ENCODE results near the gene EMSY.

EMSY gene

DNA sequence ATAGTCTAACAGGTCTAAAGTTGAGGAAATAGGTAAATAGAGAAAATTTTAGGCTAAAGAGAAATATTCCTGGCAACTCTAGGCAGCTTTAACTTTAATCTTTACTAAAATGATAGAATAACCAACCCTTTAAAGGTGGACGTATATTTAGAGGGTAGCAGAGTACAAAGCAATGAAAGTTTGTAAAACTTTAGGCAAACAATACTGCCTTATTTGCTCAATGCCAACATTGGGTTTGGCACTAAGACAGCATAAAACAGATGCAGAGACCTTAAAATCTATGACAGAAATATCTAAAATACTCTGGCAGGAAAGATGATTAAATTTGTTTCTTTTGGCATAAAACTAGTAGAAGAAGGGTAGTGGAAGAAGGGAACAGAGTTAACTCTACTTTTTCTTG lies 70.7 kb downstream of the EMSY start:
- TF ChIP-seq, protein P1, sequence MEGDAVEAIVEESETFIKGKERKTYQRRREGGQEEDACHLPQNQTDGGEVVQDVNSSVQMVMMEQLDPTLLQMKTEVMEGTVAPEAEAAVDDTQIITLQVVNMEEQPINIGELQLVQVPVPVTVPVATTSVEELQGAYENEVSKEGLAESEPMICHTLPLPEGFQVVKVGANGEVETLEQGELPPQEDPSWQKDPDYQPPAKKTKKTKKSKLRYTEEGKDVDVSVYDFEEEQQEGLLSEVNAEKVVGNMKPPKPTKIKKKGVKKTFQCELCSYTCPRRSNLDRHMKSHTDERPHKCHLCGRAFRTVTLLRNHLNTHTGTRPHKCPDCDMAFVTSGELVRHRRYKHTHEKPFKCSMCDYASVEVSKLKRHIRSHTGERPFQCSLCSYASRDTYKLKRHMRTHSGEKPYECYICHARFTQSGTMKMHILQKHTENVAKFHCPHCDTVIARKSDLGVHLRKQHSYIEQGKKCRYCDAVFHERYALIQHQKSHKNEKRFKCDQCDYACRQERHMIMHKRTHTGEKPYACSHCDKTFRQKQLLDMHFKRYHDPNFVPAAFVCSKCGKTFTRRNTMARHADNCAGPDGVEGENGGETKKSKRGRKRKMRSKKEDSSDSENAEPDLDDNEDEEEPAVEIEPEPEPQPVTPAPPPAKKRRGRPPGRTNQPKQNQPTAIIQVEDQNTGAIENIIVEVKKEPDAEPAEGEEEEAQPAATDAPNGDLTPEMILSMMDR (IDR thresholded peaks at IDR 0.05; ENCODE audit: low read length, missing control alignments), result no peak
- H3K4me3 ChIP-seq (replicated peaks; ENCODE audit: low read depth, low read length), result no peak overlapping the region
- DNase-seq (ENCODE audit: low read depth), result no peak

DNA sequence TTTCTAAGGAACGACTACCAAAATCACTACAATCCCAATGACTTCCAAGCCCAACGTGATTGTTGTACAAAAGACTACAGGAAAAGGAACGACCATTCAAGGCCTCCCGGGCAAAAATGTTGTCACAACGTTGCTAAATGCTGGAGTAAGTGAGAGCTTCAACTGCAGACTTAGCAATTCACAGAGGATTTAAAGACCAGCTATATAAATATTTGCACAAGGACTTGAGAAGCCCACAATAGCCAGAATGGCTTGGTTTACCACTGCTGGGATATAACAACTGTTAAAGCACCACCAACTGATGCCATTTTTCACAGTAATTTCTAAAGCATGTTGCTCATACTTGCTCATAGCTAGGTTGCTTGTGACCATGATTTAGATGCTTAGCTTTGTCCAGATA lies 78.3 kb downstream of the EMSY start:
- H3K4me3 ChIP-seq (replicated peaks; ENCODE audit: low read depth, low read length), result no peak overlapping the region
- TF ChIP-seq, protein P1 (IDR thresholded peaks at IDR 0.05; ENCODE audit: low read length, missing control alignments), result no peak
- DNase-seq (ENCODE audit: low read depth), result no peak

GRCh38 chr11:76523786-76524436 lies 79.1 kb downstream of the EMSY start:
- TF ChIP-seq, protein P1 (IDR thresholded peaks at IDR 0.05; ENCODE audit: low read length, missing control alignments), result no peak

GRCh38 chr11:76524461-76524860 lies 79.6 kb downstream of the EMSY start:
- TF ChIP-seq, protein P1 (IDR thresholded peaks at IDR 0.05; ENCODE audit: low read length, missing control alignments), result no peak
- DNase-seq (ENCODE audit: low read depth), result no peak
- H3K4me3 ChIP-seq (replicated peaks; ENCODE audit: low read depth, low read length), result no peak overlapping the region

More at GRCh38 chr11:76523786-76524436, 79.1 kb downstream of the EMSY start:
- no peak overlapping the region for H3K4me3 ChIP-seq (replicated peaks; ENCODE audit: low read depth, low read length)
- no peak for DNase-seq (ENCODE audit: low read depth)

DNA sequence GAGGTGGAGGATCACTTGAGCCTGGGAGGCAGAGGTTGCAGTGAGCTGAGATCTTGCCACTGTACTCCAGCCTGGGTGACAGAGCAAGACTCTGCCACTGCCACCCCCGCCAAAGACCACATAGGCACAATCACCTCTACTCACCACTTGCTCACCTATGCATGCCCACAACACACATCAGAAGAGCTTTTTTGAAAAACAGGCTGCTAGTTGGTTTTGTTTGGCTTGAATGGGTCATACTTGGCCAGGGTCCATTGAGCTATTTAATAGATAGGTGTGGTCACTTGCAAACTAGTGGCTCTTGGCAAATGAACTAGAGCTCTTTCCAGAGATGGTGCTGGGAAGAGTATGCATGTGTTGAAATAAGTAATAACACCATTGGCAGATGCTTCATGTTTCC lies 80.1 kb downstream of the EMSY start:
- H3K4me3 ChIP-seq (replicated peaks; ENCODE audit: low read depth, low read length), result no peak overlapping the region
- TF ChIP-seq, protein P1 (IDR thresholded peaks at IDR 0.05; ENCODE audit: low read length, missing control alignments), result no peak
- peak; percentile 57 for DNase-seq (ENCODE audit: low read depth)

DNA sequence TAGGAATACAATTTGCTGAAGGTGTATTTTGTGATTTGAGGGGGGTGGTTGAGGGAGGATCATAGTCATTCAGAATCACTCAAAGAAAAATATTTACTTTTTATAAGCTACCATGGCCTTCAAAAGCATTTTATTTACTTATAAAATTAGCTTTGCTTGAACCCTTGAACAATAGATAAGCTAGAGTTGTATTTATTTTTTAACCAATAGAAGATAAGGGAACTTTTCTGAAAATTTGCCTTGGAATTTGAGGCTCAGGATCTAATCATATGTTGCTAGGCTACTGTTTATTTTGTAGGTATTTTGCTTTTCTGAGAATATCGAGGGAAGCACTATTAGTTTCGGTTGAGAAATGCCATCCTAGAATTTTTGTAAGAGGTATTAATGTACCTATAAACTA lies 82.1 kb downstream of the EMSY start:
- DNase-seq (ENCODE audit: low read depth), result no peak
- TF ChIP-seq, protein P1 (IDR thresholded peaks at IDR 0.05; ENCODE audit: low read length, missing control alignments), result no peak
- no peak overlapping the region for H3K4me3 ChIP-seq (replicated peaks; ENCODE audit: low read depth, low read length)

DNA sequence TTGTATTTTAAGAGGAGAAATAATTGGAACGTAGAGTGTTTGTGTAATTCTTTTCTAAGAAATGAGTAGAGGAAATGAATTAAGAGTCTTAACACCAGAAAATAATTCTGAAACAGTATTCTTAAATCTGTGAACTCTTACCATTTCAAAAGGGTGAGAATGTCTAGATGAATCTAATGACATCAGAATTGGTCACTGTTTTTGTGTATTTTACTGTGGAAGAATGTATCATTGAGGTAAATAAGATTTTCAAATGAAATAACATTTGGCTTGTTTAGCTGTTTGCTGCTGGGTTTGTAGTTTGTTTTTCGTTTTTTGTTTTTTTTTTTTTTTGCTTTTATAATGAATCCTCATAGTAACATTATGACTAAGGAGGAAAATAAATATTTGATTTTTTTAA lies 97.6 kb downstream of the EMSY start:
- DNase-seq (ENCODE audit: low read depth), result no peak
- H3K4me3 ChIP-seq (replicated peaks; ENCODE audit: low read depth, low read length), result no peak overlapping the region
- TF ChIP-seq, protein P1 (IDR thresholded peaks at IDR 0.05; ENCODE audit: low read length, missing control alignments), result no peak

All from fibroblast of pulmonary artery (primary cell).